ENCODE measurements around the gene ASB15.
"Not testable (repeated sequence)": the region's sequence is repeated elsewhere in the genome, so short reads cannot be mapped to it uniquely, and the experiment has no call there.

ASB15 gene

GRCh38 chr7:123599766-123600165 is 1.9 kb upstream of the ASB15 start:
- no peak for DNase-seq

GRCh38 chr7:123600876-123601275 is 745 bp upstream of the ASB15 start:
- no peak for DNase-seq

- no peak for DNase-seq
These were observed 1.0 kb downstream of the ASB15 start for GRCh38 chr7:123602648-123603047.

GRCh38 chr7:123604739-123605138 is 3.1 kb downstream of the ASB15 start:
- no peak for DNase-seq

GRCh38 chr7:123607423-123607975 is 5.9 kb downstream of the ASB15 start:
- no peak for DNase-seq

GRCh38 chr7:123608991-123609882 is 7.6 kb downstream of the ASB15 start:
- peak; percentile 77 for DNase-seq

- DNase-seq, result no peak
These were observed 8.2 kb downstream of the ASB15 start for GRCh38 chr7:123609883-123610239.

- peak; percentile 10 for DNase-seq
These were observed 10.4 kb downstream of the ASB15 start for GRCh38 chr7:123612024-123612423.

- DNase-seq, result no peak
These were observed 13.7 kb downstream of the ASB15 start for GRCh38 chr7:123615344-123615743.

GRCh38 chr7:123616223-123616622 is 14.6 kb downstream of the ASB15 start:
- no peak for DNase-seq

- no peak for DNase-seq
These were observed 20.1 kb downstream of the ASB15 start for GRCh38 chr7:123621707-123622106.

GRCh38 chr7:123622660-123623386 is 21.2 kb downstream of the ASB15 start:
- peak; percentile 18 for DNase-seq

GRCh38 chr7:123624527-123625183 is 23.0 kb downstream of the ASB15 start:
- DNase-seq, result peak; percentile 77

- no peak for DNase-seq
These were observed 23.6 kb downstream of the ASB15 start for GRCh38 chr7:123625254-123625653.

GRCh38 chr7:123627851-123628250 is 26.2 kb downstream of the ASB15 start:
- no peak for DNase-seq

GRCh38 chr7:123628829-123629228 is 27.2 kb downstream of the ASB15 start:
- no peak for DNase-seq

- no peak for DNase-seq
These were observed 27.7 kb downstream of the ASB15 start for GRCh38 chr7:123629281-123629680.

- DNase-seq, result no peak
These were observed 31.2 kb downstream of the ASB15 start for GRCh38 chr7:123632808-123633207.

GRCh38 chr7:123633553-123633952 is 31.9 kb downstream of the ASB15 start:
- DNase-seq, result no peak

GRCh38 chr7:123634011-123634573 is 32.5 kb downstream of the ASB15 start:
- not testable (repeated sequence) for DNase-seq

GRCh38 chr7:123635551-123636359 is 34.1 kb downstream of the ASB15 start:
- peak; percentile 51 for DNase-seq

- peak; percentile 24 for DNase-seq
These were observed 35.6 kb downstream of the ASB15 start for GRCh38 chr7:123637203-123637602.

All from OCI-M1 (cell line).